A673 (cell line): ENCODE data around the gene CDH4. TPM values are rescaled to one million over a fixed set of nuclear protein-coding genes. Genes with fewer than 3 reads are reported as not detected.

Source experiments
- BruUV-seq: library from RNA; stranded (reverse); fragments of 400-500 nt; replicated peaks from 2 replicates; lab custom pipeline; 2021; lab: Mats Ljungman, UMichigan
- CTCF ChIA-PET: fragments of 300-600 bp; sonication (Branson Sonifier 250); formaldehyde crosslinking; loops from one replicate; lab custom pipeline; 2022; ENCODE audit warnings: antibody characterized with exemption; lab: Charles Lee
- POLR2A ChIA-PET: fragments of 300-600 bp; sonication (Branson Sonifier 250); formaldehyde crosslinking; loops from one replicate; lab custom pipeline; 2022; ENCODE audit warnings: antibody characterized with exemption; ENCODE audit not compliant: low non-redundant PET; lab: Charles Lee
- DNase-seq: peaks from one replicate; pipeline ENCODE4 v3.0.0-alpha.2; 2015; ENCODE audit warnings: low spot score
- H3K27ac ChIP-seq: fragments of 200-600 bp; sonication (generic); 2 replicates; pipeline ENCODE4 v1.5.1; 2016; ENCODE audit warnings: mixed run types, low read depth, mild to moderate bottlenecking, mixed read lengths, antibody characterized with exemption, low read length; ENCODE audit not compliant: poor library complexity, severe bottlenecking
- H3K27me3 ChIP-seq: fragments of 200-600 bp; sonication (generic); replicated peaks from 2 replicates; pipeline ENCODE4 v1.6.1; 2017; ENCODE audit warnings: mixed run types, low read depth, mild to moderate bottlenecking, mixed read lengths, antibody characterized with exemption, low read length; ENCODE audit not compliant: insufficient read depth, poor library complexity
- H3K36me3 ChIP-seq: fragments of 200-600 bp; sonication (generic); 2 replicates; pipeline ENCODE4 v1.6.1; 2016; ENCODE audit warnings: mixed run types, mild to moderate bottlenecking, mixed read lengths, antibody characterized with exemption, low read length; ENCODE audit not compliant: insufficient read depth, poor library complexity, severe bottlenecking
- H3K4me1 ChIP-seq: fragments of 200-600 bp; sonication (generic); 2 replicates; pipeline ENCODE4 v1.6.1; 2017; ENCODE audit warnings: mixed run types, mild to moderate bottlenecking, mixed read lengths, antibody characterized with exemption, low read length; ENCODE audit not compliant: insufficient read depth, poor library complexity, severe bottlenecking
- H3K4me3 ChIP-seq: fragments of 200-600 bp; sonication (generic); 2 replicates; pipeline ENCODE4 v1.5.1; 2016; ENCODE audit warnings: low read depth, mixed run types, mild to moderate bottlenecking, mixed read lengths, low read length; ENCODE audit not compliant: poor library complexity, severe bottlenecking
- H3K9me3 ChIP-seq: fragments of 200-600 bp; sonication (generic); 2 replicates; pipeline ENCODE4 v1.6.1; 2016; ENCODE audit warnings: mixed run types, low read depth, mild to moderate bottlenecking, mixed read lengths, antibody characterized with exemption, low read length; ENCODE audit not compliant: poor library complexity, severe bottlenecking
- EZH2 ChIP-seq: fragments of 200-600 bp; sonication (generic); IDR thresholded peaks from 2 replicates; pipeline ENCODE4 v1.6.1; 2017; ENCODE audit warnings: borderline replicate concordance, low read depth, mild to moderate bottlenecking, mixed read lengths, antibody characterized with exemption, low read length; ENCODE audit not compliant: poor library complexity, severe bottlenecking
- intact Hi-C: fragments of 100-400 bp; cut with micrococcal nuclease; formaldehyde crosslinking; loops from one replicate; pipeline ENCODE4 v1.10.0; 2022; ENCODE audit not compliant: unreplicated experiment
- total RNA-seq: library from RNA; stranded (reverse); gene quantifications from 2 replicates; pipeline ENCODE4 v1.2.3, GENCODE V29; 2021
- TF ChIP-seq, protein P1 (sequence below): fragments of 300-800, 200-600 bp; sonication (generic); conservative IDR thresholded peaks from 2 replicates; pipeline ENCODE4 v1.5.1; 2017; ENCODE audit warnings: low read depth, mild to moderate bottlenecking, antibody characterized with exemption, low read length, moderate library complexity, mixed read lengths

Gene CDH4
- total RNA-seq, 1 experiment from 2014 or later, result 8.3 TPM

DNA sequence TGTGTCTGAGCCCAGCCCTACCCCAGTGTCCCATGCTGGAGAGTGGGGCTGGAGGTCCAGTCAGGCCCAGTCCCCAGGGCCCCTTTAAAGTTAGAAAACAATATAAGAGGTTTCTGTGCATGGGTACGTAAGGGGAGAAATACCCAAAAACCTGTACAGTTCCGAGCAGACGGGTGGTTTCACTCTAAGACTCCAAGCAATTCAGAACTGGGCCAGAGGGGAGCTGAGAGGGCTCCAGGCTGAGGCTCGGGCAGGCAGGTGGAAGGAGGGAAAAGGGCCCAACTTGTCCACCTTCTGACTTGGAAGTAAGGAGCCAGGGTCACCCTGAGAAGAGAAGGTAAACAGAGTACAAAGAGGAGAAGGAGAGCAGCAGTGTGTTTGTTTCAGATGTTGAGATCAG lies 296.0 kb downstream of the CDH4 start:
- Histone ChIP-seq H3K9me3 (no peaks in the 10 kb centered on the region), H3K4me3 (no peak overlapping the region), H3K36me3 (no peaks in the 10 kb centered on the region), H3K27me3 (no peaks in the 10 kb centered on the region), H3K4me1 (no peaks in the 10 kb centered on the region), H3K27ac (no peak overlapping the region)
- intact Hi-C loops, result no loop called here
- no TSS peak for BruUV-seq
- ChIA-PET POLR2A (no interaction called here), CTCF (no interaction called here)
- TF ChIP-seq EZH2, result no peak
- TF ChIP-seq, protein P1, sequence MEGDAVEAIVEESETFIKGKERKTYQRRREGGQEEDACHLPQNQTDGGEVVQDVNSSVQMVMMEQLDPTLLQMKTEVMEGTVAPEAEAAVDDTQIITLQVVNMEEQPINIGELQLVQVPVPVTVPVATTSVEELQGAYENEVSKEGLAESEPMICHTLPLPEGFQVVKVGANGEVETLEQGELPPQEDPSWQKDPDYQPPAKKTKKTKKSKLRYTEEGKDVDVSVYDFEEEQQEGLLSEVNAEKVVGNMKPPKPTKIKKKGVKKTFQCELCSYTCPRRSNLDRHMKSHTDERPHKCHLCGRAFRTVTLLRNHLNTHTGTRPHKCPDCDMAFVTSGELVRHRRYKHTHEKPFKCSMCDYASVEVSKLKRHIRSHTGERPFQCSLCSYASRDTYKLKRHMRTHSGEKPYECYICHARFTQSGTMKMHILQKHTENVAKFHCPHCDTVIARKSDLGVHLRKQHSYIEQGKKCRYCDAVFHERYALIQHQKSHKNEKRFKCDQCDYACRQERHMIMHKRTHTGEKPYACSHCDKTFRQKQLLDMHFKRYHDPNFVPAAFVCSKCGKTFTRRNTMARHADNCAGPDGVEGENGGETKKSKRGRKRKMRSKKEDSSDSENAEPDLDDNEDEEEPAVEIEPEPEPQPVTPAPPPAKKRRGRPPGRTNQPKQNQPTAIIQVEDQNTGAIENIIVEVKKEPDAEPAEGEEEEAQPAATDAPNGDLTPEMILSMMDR, result no peak
- no peak for DNase-seq

DNA sequence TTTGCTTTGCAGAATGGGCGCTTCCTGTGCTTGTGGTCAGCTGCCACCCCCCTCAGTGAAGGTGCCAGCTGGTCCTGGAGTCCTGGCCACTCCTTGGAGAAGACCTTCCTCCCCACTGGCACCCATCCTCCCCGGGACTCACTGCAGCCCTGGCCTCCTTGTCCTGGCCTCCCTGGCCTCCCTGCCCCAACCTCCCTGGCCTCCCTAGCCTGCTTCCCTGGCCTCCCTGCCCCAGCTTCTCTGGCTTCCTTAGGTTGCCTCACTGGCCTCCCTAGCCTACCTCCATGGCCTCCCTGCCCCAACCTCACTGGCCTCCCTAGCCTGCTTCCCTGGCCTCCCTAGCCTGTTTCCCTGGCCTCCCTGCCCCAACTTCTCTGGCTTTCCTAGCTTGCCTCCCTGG lies 297.8 kb downstream of the CDH4 start:
- H3K4me3 ChIP-seq, result no peak overlapping the region
- ChIA-PET POLR2A (no interaction called here), CTCF (no interaction called here)
- DNase-seq, result no peak
- intact Hi-C loops, result no loop called here
- TF ChIP-seq, protein P1, result no peak
- no peak for TF ChIP-seq EZH2
- no peak overlapping the region for H3K27ac ChIP-seq
- no TSS peak for BruUV-seq
- no peaks in the 10 kb centered on the region for H3K36me3 ChIP-seq
- no peaks in the 10 kb centered on the region for H3K4me1 ChIP-seq
- no peaks in the 10 kb centered on the region for H3K9me3 ChIP-seq
- H3K27me3 ChIP-seq, result no peaks in the 10 kb centered on the region

DNA sequence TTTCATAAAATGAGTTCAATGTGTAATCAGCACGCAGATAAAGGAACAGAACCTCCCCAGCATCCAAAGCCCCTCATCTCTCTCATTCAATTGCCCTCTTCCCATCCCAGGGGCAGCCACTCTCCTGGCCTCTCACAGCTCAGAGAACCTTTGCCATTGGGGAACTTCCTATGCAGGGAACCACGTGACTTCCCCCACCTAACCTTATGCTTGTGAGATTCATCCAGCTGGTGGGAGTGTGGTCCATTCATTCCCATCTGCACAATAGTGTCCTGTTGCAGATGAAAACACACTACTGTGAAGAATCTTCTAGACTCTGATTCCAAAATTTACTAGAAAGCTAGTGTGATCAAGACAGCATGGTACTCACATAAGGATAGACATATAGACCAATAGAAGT lies 299.3 kb downstream of the CDH4 start:
- no TSS peak for BruUV-seq
- CTCF ChIA-PET, result no interaction called here
- intact Hi-C loops, result no loop called here

More for the DNA sequence above, 299.3 kb downstream of the CDH4 start:
- no peaks in the 10 kb centered on the region for H3K4me1 ChIP-seq
- no peak for TF ChIP-seq EZH2
- TF ChIP-seq, protein P1, result no peak
- no peak overlapping the region for H3K4me3 ChIP-seq
- no peak overlapping the region for H3K27ac ChIP-seq
- POLR2A ChIA-PET, result no interaction called here
- DNase-seq, result no peak
- no peaks in the 10 kb centered on the region for H3K36me3 ChIP-seq
- no peaks in the 10 kb centered on the region for H3K9me3 ChIP-seq
- H3K27me3 ChIP-seq, result no peaks in the 10 kb centered on the region
